IMR-90 (cell line): Measurements from ENCODE around the gene NANOG.

Source experiments
- CEBPB ChIP-seq: IDR thresholded peaks from 2 replicates; pipeline ENCODE4 v1.6.1; 2012; ENCODE audit warnings: low read depth, low read length, improper control_type of control experiment
- CHD1 ChIP-seq: IDR thresholded peaks from 2 replicates; pipeline ENCODE4 v1.6.1; 2012; ENCODE audit warnings: low read depth, low read length, improper control_type of control experiment
- MAFK ChIP-seq: IDR thresholded peaks from 2 replicates; pipeline ENCODE4 v1.6.1; 2012; ENCODE audit warnings: low read depth, low read length, improper control_type of control experiment
- MAZ ChIP-seq: IDR thresholded peaks from 2 replicates; pipeline ENCODE4 v1.6.1; 2012; ENCODE audit warnings: low read depth, mild to moderate bottlenecking, low read length, improper control_type of control experiment, moderate library complexity, borderline replicate concordance
- NFE2L2 ChIP-seq: fragments of 150-350 bp; IDR thresholded peaks from 2 replicates; pipeline ENCODE4 v1.6.1; 2016; ENCODE audit warnings: low read depth, mild to moderate bottlenecking, low read length
- POLR2A ChIP-seq: IDR thresholded peaks from 2 replicates; pipeline ENCODE4 v1.6.1; 2012; ENCODE audit warnings: mild to moderate bottlenecking, low read depth, low read length
- RAD21 ChIP-seq: IDR thresholded peaks from 2 replicates; pipeline ENCODE4 v1.6.1; 2012; ENCODE audit warnings: low read length, improper control_type of control experiment
- RCOR1 ChIP-seq: IDR thresholded peaks from 2 replicates; pipeline ENCODE4 v1.6.1; 2012; ENCODE audit warnings: mild to moderate bottlenecking, low read length, improper control_type of control experiment; ENCODE audit not compliant: insufficient replicate concordance
- RFX5 ChIP-seq: IDR thresholded peaks from 2 replicates; pipeline ENCODE4 v1.8.0; 2012; ENCODE audit warnings: low read depth, mild to moderate bottlenecking, low read length, moderate library complexity
- SMC3 ChIP-seq: fragments of 150-350 bp; IDR thresholded peaks from 2 replicates; pipeline ENCODE4 v1.6.1; 2016; ENCODE audit warnings: low read depth, mild to moderate bottlenecking, antibody characterized with exemption, low read length, moderate library complexity
- TF ChIP-seq, protein P1 (sequence below): conservative IDR thresholded peaks from 2 replicates; pipeline ENCODE4 v1.5.1; 2012; ENCODE audit warnings: mild to moderate bottlenecking, low read depth, low read length, improper control_type of control experiment

DNA sequence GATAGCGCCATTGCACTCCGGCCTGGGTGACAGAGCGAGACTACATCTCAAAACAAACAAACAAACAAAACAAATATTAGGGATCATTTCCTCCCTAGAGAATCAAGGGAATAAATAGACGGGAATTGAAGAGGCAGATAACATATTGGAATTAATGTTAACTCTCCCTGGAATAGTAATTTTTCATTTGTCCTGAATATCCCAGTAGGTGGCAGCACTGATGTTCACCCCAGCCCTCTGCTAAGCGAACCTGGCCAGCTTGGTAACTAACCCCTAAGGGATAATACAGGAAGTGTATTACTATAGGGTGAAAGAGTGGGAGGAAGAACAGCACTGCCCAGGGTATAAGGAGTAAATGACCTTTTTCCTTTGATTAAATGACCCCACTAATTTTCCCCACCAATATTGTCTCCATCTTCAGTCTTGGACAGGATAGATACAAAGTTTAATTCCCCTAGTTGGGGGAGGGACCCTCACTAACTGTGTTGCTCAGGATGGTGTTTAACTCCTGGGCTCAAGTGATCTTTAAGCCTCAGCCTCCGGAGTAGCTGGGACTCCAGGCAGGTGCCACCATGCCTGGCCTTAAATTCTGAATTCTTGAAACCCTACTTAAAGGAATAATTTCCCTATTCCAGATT, 43.0 kb downstream of the NANOG start:
- TF ChIP-seq POLR2A (no peak), CEBPB (no peak), RFX5 (no peak), SMC3 (peak; percentile 81), MAFK (no peak), RAD21 (peak; percentile 77), RCOR1 (no peak), CHD1 (no peak), MAZ (no peak), NFE2L2 (no peak)
- TF ChIP-seq, protein P1, sequence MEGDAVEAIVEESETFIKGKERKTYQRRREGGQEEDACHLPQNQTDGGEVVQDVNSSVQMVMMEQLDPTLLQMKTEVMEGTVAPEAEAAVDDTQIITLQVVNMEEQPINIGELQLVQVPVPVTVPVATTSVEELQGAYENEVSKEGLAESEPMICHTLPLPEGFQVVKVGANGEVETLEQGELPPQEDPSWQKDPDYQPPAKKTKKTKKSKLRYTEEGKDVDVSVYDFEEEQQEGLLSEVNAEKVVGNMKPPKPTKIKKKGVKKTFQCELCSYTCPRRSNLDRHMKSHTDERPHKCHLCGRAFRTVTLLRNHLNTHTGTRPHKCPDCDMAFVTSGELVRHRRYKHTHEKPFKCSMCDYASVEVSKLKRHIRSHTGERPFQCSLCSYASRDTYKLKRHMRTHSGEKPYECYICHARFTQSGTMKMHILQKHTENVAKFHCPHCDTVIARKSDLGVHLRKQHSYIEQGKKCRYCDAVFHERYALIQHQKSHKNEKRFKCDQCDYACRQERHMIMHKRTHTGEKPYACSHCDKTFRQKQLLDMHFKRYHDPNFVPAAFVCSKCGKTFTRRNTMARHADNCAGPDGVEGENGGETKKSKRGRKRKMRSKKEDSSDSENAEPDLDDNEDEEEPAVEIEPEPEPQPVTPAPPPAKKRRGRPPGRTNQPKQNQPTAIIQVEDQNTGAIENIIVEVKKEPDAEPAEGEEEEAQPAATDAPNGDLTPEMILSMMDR = peak; percentile 71
